ENCODE results near the gene EVI5L. TPM values are rescaled to one million over a fixed set of nuclear protein-coding genes. Genes with fewer than 3 reads are reported as not detected.

Gene EVI5L
- total and polyA plus RNA-seq, 2 of the 8 experiments (the other 6 are each of a cell fraction or from before 2014, with no cell fraction given) = 7.2 to 11.0 TPM

- no peak overlapping the region for H2BK20ac ChIP-seq (ENCODE audit: low read length)
- no peak overlapping the region for H3K14ac ChIP-seq (ENCODE audit: insufficient read length)
- H2AFZ ChIP-seq (ENCODE audit: low read length) = no peak overlapping the region
- FAIRE-seq (no peak), DNase-seq (ENCODE audit: low read depth in 1 of 2, low spot score in 2 of 2) (no peak)
- peaks cover 12 to 27% (median 22%) of the 10 kb centered on the region in 4 experiments; a peak in 6 of 7 replicates for H3K27me3 ChIP-seq (replicated peaks in 1 of 4; ENCODE audit: control insufficient read depth in 3 of 4, extremely low read depth in 1 of 4, insufficient read depth in 3 of 4, low read length in 3 of 4)
- H4K20me1 ChIP-seq (replicated peaks in 1 of 2; ENCODE audit: control insufficient read depth in 1 of 2, insufficient read depth in 2 of 2, low read length in 2 of 2) = peaks cover 5 to 20% of the 10 kb centered on the region in 2 experiments
- 95% methylated on average over 15 of the region's 31 CpGs; no CpG with 5 or more reads in 1 of the 2 experiments for WGBS, 2 experiments (ENCODE audit: extremely low coverage in 1 of 2, insufficient coverage in 1 of 2, insufficient read length in 1 of 2, insufficient replicate concordance in 2 of 2, low coverage in 1 of 2, low lambda C conversion rate in 2 of 2, missing lambda C conversion rate in 1 of 2)
- no peak overlapping the region for H2BK5ac ChIP-seq (ENCODE audit: low read depth, low read length)
- H3K9ac ChIP-seq (replicated peaks in 1 of 4; ENCODE audit: extremely low read depth in 1 of 4, low read depth in 3 of 4, low read length in 3 of 4) = no peak overlapping the region
- H3K4ac ChIP-seq (replicated peaks; ENCODE audit: insufficient read length, low read depth, low read length) = no peak overlapping the region
- no peak overlapping the region for H3K18ac ChIP-seq (ENCODE audit: extremely low read depth, low read length)
- no peak overlapping the region for H4K5ac ChIP-seq (ENCODE audit: insufficient read length, low read depth, low read length)
- H2BK12ac ChIP-seq (ENCODE audit: low read depth, low read length) = no peak overlapping the region
- POLR2A ChIA-PET (ENCODE audit: partially characterized antibody) = interaction anchor here (1.4 to 2.3 kb wide), 5 partner anchors 9 to 43 kb away, joined by 3 to 8 read pairs (median 7); partner anchors contain the start of gene MAP2K7
- no peaks in the 10 kb centered on the region for H3K9me3 ChIP-seq (ENCODE audit: insufficient read depth in 2 of 2, low read depth in 1 of 2, low read length in 1 of 2)
- no peak overlapping the region for H3K56ac ChIP-seq (replicated peaks; ENCODE audit: insufficient read length, low read depth, low read length)
- no peak overlapping the region for H3K27ac ChIP-seq (ENCODE audit: low read depth, low read length)
- H4K8ac ChIP-seq (ENCODE audit: extremely low read depth, insufficient read depth, low read length) = no peak overlapping the region
- CTCF ChIA-PET (ENCODE audit: partially characterized antibody) = interaction anchor here (1.2 to 2.3 kb wide), 10 partner anchors 9 to 59 kb away, joined by 3 to 9 read pairs (median 4); no protein-coding TSS in a partner anchor
- peaks cover 5 to 30% (median 16%) of the 10 kb centered on the region in 4 experiments; a peak in 4 of 8 replicates for H3K36me3 ChIP-seq (ENCODE audit: control insufficient read depth in 2 of 4, insufficient read depth in 4 of 4, low read length in 3 of 4)
- peaks cover 5% of the 10 kb centered on the region; the same call in 1 of the 2 replicates for H3K23me2 ChIP-seq (ENCODE audit: low read depth, low read length)
- no peak overlapping the region for H2BK120ac ChIP-seq (replicated peaks; ENCODE audit: low read depth, low read length)
- H3K79me2 ChIP-seq (ENCODE audit: control insufficient read depth in 1 of 2, insufficient read depth in 2 of 2, low read length in 2 of 2) = peaks cover 0 to 2% of the 10 kb centered on the region in 2 experiments; a peak in 1 of 4 replicates
- H3K23ac ChIP-seq (ENCODE audit: insufficient read length) = no peak overlapping the region
- no peak overlapping the region for H3K4me3 ChIP-seq (ENCODE audit: extremely low read depth in 1 of 4, insufficient read depth in 2 of 4, low read depth in 3 of 4, low read length in 4 of 4)
- H3K4me1 ChIP-seq (replicated peaks in 1 of 4; ENCODE audit: control insufficient read depth in 3 of 4, insufficient read depth in 4 of 4, low read length in 3 of 4) = peaks cover 0 to 3% (median 2%) of the 10 kb centered on the region in 4 experiments; a peak in 4 of 7 replicates
- 0 out of 2 replicates have a peak, but pooled peaks cover 2% of the 10 kb centered on the region for H3K79me1 ChIP-seq (ENCODE audit: low read depth, low read length)
- no peak overlapping the region for H3K4me2 ChIP-seq (ENCODE audit: insufficient read depth in 1 of 2, low read depth in 2 of 2, low read length in 2 of 2)
- no peak overlapping the region for H2BK15ac ChIP-seq (ENCODE audit: low read length)
- no peak overlapping the region for H4K91ac ChIP-seq (replicated peaks; ENCODE audit: insufficient read length, low read length)
- no peak overlapping the region for H2AK5ac ChIP-seq (ENCODE audit: low read depth, low read length)
- TF ChIP-seq HDAC2 (IDR thresholded peaks at IDR 0.05; ENCODE audit: borderline replicate concordance in 1 of 2, low read depth in 2 of 2, low read length in 2 of 2) = no peak
- no peak for TF ChIP-seq GTF2F1 (IDR thresholded peaks at IDR 0.05; ENCODE audit: borderline replicate concordance, low read depth, low read length)
- no peak for TF ChIP-seq CTCF (IDR thresholded peaks at IDR 0.05; ENCODE audit: control extremely low read depth in 1 of 3, insufficient read depth in 1 of 3, low read depth in 1 of 3, low read length in 3 of 3)
- TF ChIP-seq TAF1 (IDR thresholded peaks at IDR 0.05; ENCODE audit: low read depth, low read length) = no peak
- no peak for TF ChIP-seq TEAD4 (IDR thresholded peaks at IDR 0.05; ENCODE audit: low read depth, low read length)
- no peak for TF ChIP-seq CHD2 (IDR thresholded peaks at IDR 0.05; ENCODE audit: low read length)
- TF ChIP-seq CTBP2 (IDR thresholded peaks at IDR 0.05; ENCODE audit: borderline replicate concordance, insufficient read depth, insufficient read length, low read length) = no peak
- TF ChIP-seq RFX5 (IDR thresholded peaks at IDR 0.05; ENCODE audit: borderline replicate concordance, low read depth, low read length) = no peak
- TF ChIP-seq POLR2AphosphoS5 (IDR thresholded peaks at IDR 0.05; ENCODE audit: low read depth, low read length) = no peak
- no peak for TF ChIP-seq ZNF274 (IDR thresholded peaks at IDR 0.05; ENCODE audit: borderline replicate concordance, extremely low read depth, low read length)
Measured at GRCh38 chr19:7912144-7912696, 82.2 kb downstream of the EVI5L start.
